NCI-H82 treated with DMSO at 0.1 percent for 48 hours (cell line): ENCODE measurements around the gene MX2.
"Not testable (repeated sequence)": the region's sequence is repeated elsewhere in the genome, so short reads cannot be mapped to it uniquely, and the experiment has no call there.

ENCODE experiments used
- DNase-seq: peaks from one replicate; lab custom pipeline; 2025; ENCODE audit not compliant: unreplicated experiment; lab: John Stamatoyannopoulos, UW

MX2 gene

GRCh38 chr21:41333752-41334151 lies 28.1 kb upstream of the MX2 start:
- no peak for DNase-seq

GRCh38 chr21:41337515-41337914 lies 24.3 kb upstream of the MX2 start:
- DNase-seq: no peak

- no peak for DNase-seq
Observed at GRCh38 chr21:41338455-41338854, 23.4 kb upstream of the MX2 start.

GRCh38 chr21:41342035-41342434 lies 19.8 kb upstream of the MX2 start:
- DNase-seq: no peak

GRCh38 chr21:41344146-41344545 lies 17.7 kb upstream of the MX2 start:
- no peak for DNase-seq

GRCh38 chr21:41345356-41345755 lies 16.5 kb upstream of the MX2 start:
- no peak for DNase-seq

GRCh38 chr21:41345934-41346685 lies 15.7 kb upstream of the MX2 start:
- DNase-seq: no peak

GRCh38 chr21:41346758-41347157 lies 15.1 kb upstream of the MX2 start:
- no peak for DNase-seq

GRCh38 chr21:41348434-41348833 lies 13.4 kb upstream of the MX2 start:
- DNase-seq: no peak

- no peak for DNase-seq
Observed at GRCh38 chr21:41349126-41349525, 12.7 kb upstream of the MX2 start.

- DNase-seq: no peak
Observed at GRCh38 chr21:41349619-41350390, 12.0 kb upstream of the MX2 start.

- no peak for DNase-seq
Observed at GRCh38 chr21:41350436-41351155, 11.2 kb upstream of the MX2 start.

GRCh38 chr21:41357546-41357945 lies 4.3 kb upstream of the MX2 start:
- no peak for DNase-seq

- DNase-seq: no peak
Observed at GRCh38 chr21:41358193-41359166, 3.3 kb upstream of the MX2 start.

- no peak for DNase-seq
Observed at GRCh38 chr21:41359286-41359685, 2.5 kb upstream of the MX2 start.

- DNase-seq: not testable (repeated sequence)
Observed at GRCh38 chr21:41359754-41360071, 2.1 kb upstream of the MX2 start.

- DNase-seq: no peak
Observed at GRCh38 chr21:41360072-41360821, 1.6 kb upstream of the MX2 start.

- no peak for DNase-seq
Observed at GRCh38 chr21:41361053-41361785, 608 bp upstream of the MX2 start.

- DNase-seq: no peak
Observed at GRCh38 chr21:41362605-41363369, 960 bp downstream of the MX2 start.
